CD4-positive, alpha-beta T cell (primary cell): ENCODE results near the gene PRX. TPM values are rescaled to one million over a fixed set of nuclear protein-coding genes. Genes with fewer than 3 reads are reported as not detected.

Source experiments
- ATAC-seq: fragments of 200-7000 bp; cut with Tn5 transposase; one replicate; pipeline ENCODE4 v1.10.0; 2022; ENCODE audit warnings: mild to moderate bottlenecking; ENCODE audit not compliant: poor library complexity
- CTCF ChIA-PET: fragments of 350-600 bp; sonication (Branson Sonifier 250); formaldehyde crosslinking; loops from one replicate; lab custom pipeline; 2021; ENCODE audit warnings: antibody characterized with exemption, inconsistent platforms; lab: Charles Lee
- POLR2A ChIA-PET: fragments of 350-600 bp; sonication (Branson Sonifier 250); formaldehyde crosslinking; loops from one replicate; lab custom pipeline; 2021; ENCODE audit warnings: antibody characterized with exemption, inconsistent platforms; lab: Charles Lee
- DNase-seq, 14 experiments: peaks; one replicate each; pipeline ENCODE4 v3.0.0-alpha.2; 2013 to 2020; ENCODE audit warnings: mixed read lengths in 2 of 14
- H3K27ac ChIP-seq, 2 donors: one replicate each; pipeline versions ENCODE4 v1.5.1 to v1.7.0; 2013; ENCODE audit warnings: low read length in 2 of 2, low read depth in 1 of 2, mild to moderate bottlenecking in 1 of 2
- H3K27me3 ChIP-seq, 2 experiments: 1 replicate in 1 of 2; 2 replicates in 1 of 2; pipeline versions ENCODE4 v1.6.1 to v1.7.0; 2013; ENCODE audit warnings: low read length in 2 of 2, control low read depth in 1 of 2, mild to moderate bottlenecking in 1 of 2, moderate library complexity in 1 of 2; ENCODE audit not compliant: insufficient read depth in 2 of 2, control insufficient read depth in 1 of 2
- H3K36me3 ChIP-seq: one replicate; pipeline ENCODE4 v1.6.1; 2013; ENCODE audit warnings: low read length, control low read depth; ENCODE audit not compliant: insufficient read depth
- H3K4me1 ChIP-seq: one replicate; pipeline ENCODE4 v1.6.1; 2013; ENCODE audit warnings: low read length, control low read depth; ENCODE audit not compliant: insufficient read depth
- H3K4me3 ChIP-seq: one replicate; pipeline ENCODE4 v1.5.1; 2013; ENCODE audit warnings: mild to moderate bottlenecking, low read length, moderate library complexity
- H3K9me3 ChIP-seq, 2 experiments: 1 replicate in 1 of 2; 2 replicates in 1 of 2; pipeline versions ENCODE4 v1.6.1 to v1.7.0; 2013; ENCODE audit warnings: low read length in 2 of 2, mild to moderate bottlenecking in 2 of 2, control low read depth in 1 of 2, moderate library complexity in 1 of 2; ENCODE audit not compliant: control insufficient read depth in 1 of 2, insufficient read depth in 1 of 2
- H3K27ac Mint-ChIP-seq: one replicate; pipeline ENCODE4 v1.8.0; 2020; ENCODE audit warnings: mixed read lengths
- H3K27me3 Mint-ChIP-seq: one replicate; pipeline ENCODE4 v1.8.0; 2021; ENCODE audit warnings: mixed read lengths
- H3K36me3 Mint-ChIP-seq: one replicate; pipeline ENCODE4 v1.8.0; 2021; ENCODE audit warnings: low read depth, mixed read lengths
- H3K4me1 Mint-ChIP-seq: one replicate; pipeline ENCODE4 v1.8.0; 2021; ENCODE audit warnings: low read depth, mixed read lengths
- H3K4me3 Mint-ChIP-seq: one replicate; pipeline ENCODE4 v1.8.0; 2020; ENCODE audit warnings: mild to moderate bottlenecking, mixed read lengths
- H3K9me3 Mint-ChIP-seq: one replicate; pipeline ENCODE4 v1.8.0; 2020; ENCODE audit warnings: mixed read lengths
- CTCF ChIP-seq: fragments of 200-600 bp; IDR thresholded peaks from one replicate; pipeline ENCODE4 v1.8.0; 2022; ENCODE audit warnings: antibody characterized with exemption, mild to moderate bottlenecking
- intact Hi-C, 2 experiments: fragments of 100-400 bp; cut with DNase I in 1 of 2; cut with micrococcal nuclease in 1 of 2; formaldehyde crosslinking; loops; one replicate each; pipeline versions ENCODE4 v1.15.1 to v1.9.0; 2023 to 2025; cut with DNase I, micrococcal nuclease
- total RNA-seq, 174 experiments: library from RNA in 2 of 174; stranded (reverse) in 2 of 174; gene quantifications; one replicate each; pipeline ENCODE4 v1.2.3 and lab custom pipeline; 2021 to 2026

Gene PRX
- total RNA-seq, 2 experiments from 2014 or later = 1.5 TPM

GRCh38 chr19:40360708-40361241, 52.4 kb downstream of the PRX start:
- ATAC-seq (no peak), DNase-seq (peak in 2 of 14 experiments; percentile 45 to 55)
- CTCF ChIA-PET = no interaction called here
- H3K9me3 ChIP-seq = no peaks in the 10 kb centered on the region
- TF ChIP-seq CTCF = no peak
- no peaks in the 10 kb centered on the region for H3K27me3 ChIP-seq
- H3K9me3 Mint-ChIP-seq = no peaks in the 10 kb centered on the region
- peaks cover 30% of the 10 kb centered on the region for H3K4me1 Mint-ChIP-seq
- no peak overlapping the region for H3K4me3 Mint-ChIP-seq
- H3K4me3 ChIP-seq = no peak overlapping the region
- H3K27ac Mint-ChIP-seq = no peak overlapping the region
- peaks cover 3% of the 10 kb centered on the region for H3K36me3 ChIP-seq
- peaks cover 26% of the 10 kb centered on the region for H3K4me1 ChIP-seq
- peaks cover 16% of the 10 kb centered on the region for H3K36me3 Mint-ChIP-seq
- no peak overlapping the region for H3K27ac ChIP-seq
- POLR2A ChIA-PET = no interaction called here
- no peaks in the 10 kb centered on the region for H3K27me3 Mint-ChIP-seq
- intact Hi-C loops = no loop called here

GRCh38 chr19:40360020-40360707, 53.0 kb downstream of the PRX start:
- no peak overlapping the region for H3K27ac ChIP-seq
- DNase-seq = no peak
- no peak overlapping the region for H3K4me3 Mint-ChIP-seq
- H3K4me1 ChIP-seq = peaks cover 23% of the 10 kb centered on the region
- H3K9me3 Mint-ChIP-seq = no peaks in the 10 kb centered on the region
- intact Hi-C loops = no loop called here
- CTCF ChIA-PET = no interaction called here
- ATAC-seq = no peak
- POLR2A ChIA-PET = no interaction called here
- peaks cover 29% of the 10 kb centered on the region for H3K4me1 Mint-ChIP-seq
- TF ChIP-seq CTCF = no peak
- no peak overlapping the region for H3K27ac Mint-ChIP-seq
- H3K36me3 Mint-ChIP-seq = peaks cover 13% of the 10 kb centered on the region
- H3K4me3 ChIP-seq = no peak overlapping the region
- no peaks in the 10 kb centered on the region for H3K27me3 Mint-ChIP-seq
- no peaks in the 10 kb centered on the region for H3K9me3 ChIP-seq
- no peaks in the 10 kb centered on the region for H3K27me3 ChIP-seq
- H3K36me3 ChIP-seq = peaks cover 3% of the 10 kb centered on the region

- H3K9me3 ChIP-seq = no peaks in the 10 kb centered on the region
- Mint-ChIP-seq H3K36me3 (peaks cover 9% of the 10 kb centered on the region), H3K4me3 (no peak overlapping the region), H3K4me1 (peaks cover 25% of the 10 kb centered on the region), H3K9me3 (no peaks in the 10 kb centered on the region), H3K27me3 (no peaks in the 10 kb centered on the region), H3K27ac (no peak overlapping the region)
- no peak overlapping the region for H3K27ac ChIP-seq
- POLR2A ChIA-PET = no interaction called here
- no peaks in the 10 kb centered on the region for H3K27me3 ChIP-seq
- TF ChIP-seq CTCF = no peak
- H3K4me1 ChIP-seq = peaks cover 18% of the 10 kb centered on the region
- H3K36me3 ChIP-seq = peaks cover 3% of the 10 kb centered on the region
- intact Hi-C loops = no loop called here
- peak in 3 of 14 experiments; percentile 19 to 59 (median 55) for DNase-seq
- no peak overlapping the region for H3K4me3 ChIP-seq
- no peak for ATAC-seq
- CTCF ChIA-PET = no interaction called here
Observed at GRCh38 chr19:40358773-40359172, 54.4 kb downstream of the PRX start.
